NB4 (cell line): Measurements from ENCODE around the gene LRRC3B.

Experiments used
- DNase-seq: peaks from one replicate; pipeline ENCODE4 v3.0.0; 2010; ENCODE audit warnings: low read depth
- H3K4me3 ChIP-seq: one replicate; pipeline ENCODE4 v1.5.1; 2011; ENCODE audit warnings: mild to moderate bottlenecking, low read depth, low read length, moderate library complexity
- CTCF ChIP-seq: IDR thresholded peaks from one replicate; pipeline ENCODE4 v1.5.1; 2012; ENCODE audit warnings: low read depth, low read length
- MYC ChIP-seq: IDR thresholded peaks from 2 replicates; pipeline ENCODE4 v1.6.1; 2011; ENCODE audit warnings: low read depth, low read length
- POLR2A ChIP-seq: IDR thresholded peaks from 2 replicates; pipeline ENCODE4 v1.6.1; 2011; ENCODE audit warnings: mild to moderate bottlenecking; ENCODE audit not compliant: insufficient read length; ENCODE audit errors: extremely low read depth
- TF ChIP-seq, protein P1 (sequence below): IDR thresholded peaks from 2 replicates; pipeline ENCODE4 v1.6.1; 2011; ENCODE audit warnings: low read depth, low read length

Gene LRRC3B

DNA sequence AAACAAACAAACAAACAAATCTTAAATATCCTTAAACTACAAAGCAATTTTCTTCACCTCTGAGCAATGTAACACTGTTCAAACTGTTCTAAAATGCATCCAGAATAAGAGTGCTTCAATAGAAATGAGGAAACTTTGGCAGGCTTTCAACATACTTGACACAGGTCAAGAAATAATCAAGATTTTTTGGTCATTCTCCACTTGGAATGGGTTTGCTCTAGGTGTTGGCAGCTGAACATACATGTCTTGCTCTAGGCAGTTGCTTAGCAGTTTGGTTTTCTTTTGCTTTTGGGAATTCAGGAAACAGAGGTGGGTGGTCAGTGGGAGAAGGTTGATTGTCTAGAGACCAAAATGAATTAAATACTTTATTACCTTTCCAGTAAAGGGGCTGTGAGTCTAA lies 1.4 kb upstream of the LRRC3B start:
- H3K4me3 ChIP-seq: no peak overlapping the region
- TF ChIP-seq, protein P1, sequence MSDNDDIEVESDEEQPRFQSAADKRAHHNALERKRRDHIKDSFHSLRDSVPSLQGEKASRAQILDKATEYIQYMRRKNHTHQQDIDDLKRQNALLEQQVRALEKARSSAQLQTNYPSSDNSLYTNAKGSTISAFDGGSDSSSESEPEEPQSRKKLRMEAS: no peak
- TF ChIP-seq MYC: no peak
- no peak for TF ChIP-seq CTCF
- no peak for TF ChIP-seq POLR2A
- DNase-seq: no peak

DNA sequence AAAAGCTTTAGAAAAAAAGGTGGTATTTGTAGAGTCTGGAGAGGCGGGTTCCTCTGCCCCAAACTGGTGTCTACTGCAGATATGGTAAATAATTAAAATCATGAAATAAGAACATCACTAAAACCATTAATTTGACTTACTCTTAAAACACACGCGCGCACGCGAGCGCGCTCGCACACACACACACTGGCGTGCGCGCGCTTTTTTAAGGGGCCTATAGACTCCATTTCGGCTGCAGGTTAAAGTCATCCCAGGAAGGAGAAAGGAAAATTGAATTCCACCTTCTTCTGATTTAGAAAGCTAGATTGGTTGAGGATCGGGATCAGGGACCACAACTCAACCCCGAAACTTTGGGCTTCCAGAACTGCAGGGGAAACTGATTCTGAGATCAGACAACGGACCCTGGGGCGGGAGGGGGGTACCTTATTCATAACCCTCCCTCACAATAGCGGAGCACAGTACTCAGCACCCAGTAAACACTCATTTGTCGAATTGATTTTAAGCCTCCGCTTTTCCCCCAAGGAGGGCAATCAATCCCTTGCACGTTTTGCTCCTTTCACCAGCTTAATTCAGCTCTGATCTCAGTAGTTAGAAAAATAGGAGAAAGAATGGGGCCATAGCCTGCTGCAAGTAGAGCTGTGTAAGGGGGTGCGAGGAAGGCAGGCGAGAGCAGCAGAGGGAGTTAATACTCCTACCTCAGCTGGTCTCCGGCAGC lies 509 bp upstream of the LRRC3B start:
- TF ChIP-seq POLR2A: no peak
- TF ChIP-seq, protein P1: no peak
- TF ChIP-seq MYC: no peak
- TF ChIP-seq CTCF: no peak
- DNase-seq: no peak
- H3K4me3 ChIP-seq: no peak overlapping the region

DNA sequence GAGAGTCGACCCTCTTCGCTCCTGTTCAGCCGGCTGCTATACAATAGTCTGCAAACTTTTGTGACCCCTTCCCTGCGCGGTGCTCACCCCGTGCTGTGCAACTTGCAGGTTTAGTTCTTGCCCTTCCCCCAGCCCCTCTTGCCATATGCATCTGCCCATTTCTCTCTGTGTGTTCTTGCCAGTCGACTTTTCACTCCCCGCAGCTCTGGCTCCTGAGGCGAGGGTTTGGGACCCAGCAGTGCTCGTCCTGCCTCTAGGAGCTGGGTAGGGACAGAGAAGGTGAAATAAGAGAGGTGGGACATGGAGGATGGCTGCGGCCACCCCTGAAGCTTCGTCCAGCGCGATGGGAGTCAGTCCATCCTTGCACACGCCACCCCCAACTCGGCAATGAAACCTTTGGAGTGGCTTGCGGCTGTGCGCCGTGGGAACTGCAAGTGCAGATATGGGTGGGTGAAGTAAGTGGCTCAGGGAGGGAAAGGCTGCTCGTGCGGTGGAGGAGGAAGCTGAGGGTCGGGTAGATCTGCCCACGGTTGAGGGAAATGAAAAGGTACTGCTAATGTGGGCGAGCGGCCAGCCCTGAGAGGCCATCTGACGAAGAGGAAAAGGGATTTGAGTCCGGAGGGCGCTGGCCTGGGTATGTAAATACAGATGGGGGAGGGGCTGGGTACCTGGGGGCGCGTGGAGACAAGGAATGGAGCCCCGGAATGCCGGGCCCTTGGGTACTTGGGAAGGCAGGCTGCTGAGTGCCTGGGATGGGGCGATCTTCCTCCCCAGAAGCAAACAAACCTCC lies 1.0 kb downstream of the LRRC3B start:
- DNase-seq: no peak
- H3K4me3 ChIP-seq: no peak overlapping the region
- TF ChIP-seq MYC (no peak), POLR2A (no peak), CTCF (no peak)
- TF ChIP-seq, protein P1: no peak

GRCh38 chr3:26624209-26624765 lies 1.7 kb downstream of the LRRC3B start:
- no peak for TF ChIP-seq MYC
- no peak for TF ChIP-seq CTCF
- TF ChIP-seq, protein P1: no peak
- no peak for TF ChIP-seq POLR2A
- no peak overlapping the region for H3K4me3 ChIP-seq
- no peak for DNase-seq

GRCh38 chr3:26625187-26625586 lies 2.6 kb downstream of the LRRC3B start:
- TF ChIP-seq MYC (no peak), CTCF (no peak), POLR2A (no peak)
- TF ChIP-seq, protein P1: no peak
- DNase-seq: no peak
- no peak overlapping the region for H3K4me3 ChIP-seq
